Gastrocnemius medialis (tissue), 4 donors: ENCODE results near the gene KRT2. TPM values are rescaled to one million over a fixed set of nuclear protein-coding genes. Genes with fewer than 3 reads are reported as not detected.

ENCODE experiments used
- ATAC-seq, 2 donors: fragments of 150-250 bp; one replicate each; pipeline ENCODE4 v1.9.1; 2016
- DNase-seq, 2 donors: peaks; one replicate each; pipeline ENCODE4 v3.0.0-alpha.2; 2019
- H3K27ac ChIP-seq, 4 donors: fragments of 200-600 bp; sonication (generic); 1 replicate in 1 of 4; 2 replicates in 3 of 4; pipeline ENCODE4 v1.5.1; 2016 to 2018; ENCODE audit warnings: mild to moderate bottlenecking in 2 of 4, moderate library complexity in 1 of 4
- H3K27me3 ChIP-seq, 3 donors: fragments of 200-600 bp; sonication (generic) in 2 of 3; 1 replicate in 1 of 3; 2 replicates in 2 of 3; pipeline versions ENCODE4 v1.5.1 to v1.6.0; 2016 to 2019; ENCODE audit warnings: mild to moderate bottlenecking in 1 of 3, moderate library complexity in 1 of 3
- H3K36me3 ChIP-seq, 2 donors: fragments of 200-600 bp; sonication (generic) in 1 of 2; one replicate each; pipeline ENCODE4 v1.5.1; 2017 to 2018
- H3K4me1 ChIP-seq, 2 donors: fragments of 200-600 bp; sonication (generic) in 1 of 2; one replicate each; pipeline ENCODE4 v1.5.1; 2016 to 2017; ENCODE audit warnings: mild to moderate bottlenecking in 2 of 2
- H3K4me3 ChIP-seq, 4 donors: fragments of 200-600 bp; sonication (generic) in 3 of 4; 1 replicate in 1 of 4; 2 replicates in 3 of 4; pipeline ENCODE4 v1.5.1; 2016 to 2019; ENCODE audit warnings: mild to moderate bottlenecking in 2 of 4
- H3K9me3 ChIP-seq, 3 donors: fragments of 200-600 bp; sonication (generic) in 2 of 3; 1 replicate in 1 of 3; 2 replicates in 2 of 3; pipeline ENCODE4 v1.5.1; 2016 to 2019
- CTCF ChIP-seq, 5 experiments: fragments of 450-650 bp in 3 of 5; fragments of 200-600 bp in 2 of 5; sonication (generic) in 2 of 5; IDR thresholded peaks in 4 of 5; conservative IDR thresholded peaks in 1 of 5; 1 replicate in 4 of 5; 2 replicates in 1 of 5; pipeline ENCODE4 v1.5.1; 2016 to 2019; ENCODE audit warnings: antibody characterized with exemption in 5 of 5, mild to moderate bottlenecking in 3 of 5, moderate library complexity in 3 of 5
- POLR2A ChIP-seq, 2 donors: fragments of 450-650 bp; IDR thresholded peaks; one replicate each; pipeline ENCODE4 v1.6.1; 2017; ENCODE audit warnings: antibody characterized with exemption in 2 of 2, mild to moderate bottlenecking in 2 of 2, moderate library complexity in 2 of 2
- in situ Hi-C, 4 donors: fragments of 200-750 bp; cut with MboI; loops; one replicate each; pipeline versions ENCODE4 v1.15.0 to v1.8.0; 2017; ENCODE audit warnings: low sequenced_read_pairs in 4 of 4
- intact Hi-C: fragments of 100-400 bp; cut with DNase I; formaldehyde crosslinking; loops from one replicate; pipeline ENCODE4 v1.15.1; 2023; ENCODE audit warnings: low total_unique reads
- total RNA-seq, 4 donors: library from RNA; depleted of rRNA; stranded (reverse); fragments of >200 nt; gene quantifications; one replicate each; pipeline versions ENCODE4 v1.1.0 to v1.2.3, GENCODE V29; 2016

The KRT2 gene
- total RNA-seq, 4 donors from 2014 or later, result not detected

- DNase-seq, result no peak
- Histone ChIP-seq H3K4me1 (no peaks in the 10 kb centered on the region), H3K27ac (no peak overlapping the region), H3K36me3 (no peaks in the 10 kb centered on the region), H3K27me3 (peaks cover 4 to 17% (median 6%) of the 10 kb centered on the region in 3 donors), H3K4me3 (no peak overlapping the region), H3K9me3 (no peaks in the 10 kb centered on the region)
- intact Hi-C loops, result no loop called here
- ATAC-seq, result no peak
- in situ Hi-C loops, result no loop called here
- TF ChIP-seq POLR2A (IDR thresholded peaks at IDR 0.05) (no peak), CTCF (IDR thresholded peaks at IDR 0.05 in 4 of 5, conservative IDR thresholded peaks at IDR 0.05 in 1 of 5) (no peak)
These were observed 45.3 kb downstream of the KRT2 start for GRCh38 chr12:52606581-52607218.

GRCh38 chr12:52606096-52606495, 45.9 kb downstream of the KRT2 start:
- Histone ChIP-seq H3K9me3 (no peaks in the 10 kb centered on the region), H3K27me3 (peaks cover 10 to 18% (median 10%) of the 10 kb centered on the region in 3 donors), H3K4me1 (no peaks in the 10 kb centered on the region), H3K27ac (no peak overlapping the region), H3K36me3 (no peaks in the 10 kb centered on the region), H3K4me3 (no peak overlapping the region)
- in situ Hi-C loops (no loop called here), intact Hi-C loops (no loop called here)
- DNase-seq, result no peak
- ATAC-seq, result no peak
- no peak for TF ChIP-seq POLR2A (IDR thresholded peaks at IDR 0.05)
- TF ChIP-seq CTCF (IDR thresholded peaks at IDR 0.05 in 4 of 5, conservative IDR thresholded peaks at IDR 0.05 in 1 of 5), result no peak

GRCh38 chr12:52605542-52605941, 46.5 kb downstream of the KRT2 start:
- DNase-seq, result no peak
- no peaks in the 10 kb centered on the region for H3K36me3 ChIP-seq
- peaks cover 15 to 24% (median 15%) of the 10 kb centered on the region in 3 donors for H3K27me3 ChIP-seq
- no peak for TF ChIP-seq POLR2A (IDR thresholded peaks at IDR 0.05)
- TF ChIP-seq CTCF (IDR thresholded peaks at IDR 0.05 in 4 of 5, conservative IDR thresholded peaks at IDR 0.05 in 1 of 5), result no peak
- no peak overlapping the region for H3K4me3 ChIP-seq
- intact Hi-C loops, result no loop called here
- no peaks in the 10 kb centered on the region for H3K4me1 ChIP-seq
- ATAC-seq, result no peak
- no peak overlapping the region for H3K27ac ChIP-seq
- in situ Hi-C loops, result no loop called here
- H3K9me3 ChIP-seq, result no peaks in the 10 kb centered on the region

GRCh38 chr12:52604859-52605258, 47.2 kb downstream of the KRT2 start:
- H3K9me3 ChIP-seq, result no peaks in the 10 kb centered on the region
- no peak for ATAC-seq

More at GRCh38 chr12:52604859-52605258, 47.2 kb downstream of the KRT2 start:
- Histone ChIP-seq H3K36me3 (no peaks in the 10 kb centered on the region), H3K4me3 (no peak overlapping the region), H3K4me1 (no peaks in the 10 kb centered on the region), H3K27me3 (peaks cover 15 to 30% (median 15%) of the 10 kb centered on the region in 3 donors), H3K27ac (no peak overlapping the region)
- TF ChIP-seq CTCF (IDR thresholded peaks at IDR 0.05 in 4 of 5, conservative IDR thresholded peaks at IDR 0.05 in 1 of 5) (no peak), POLR2A (IDR thresholded peaks at IDR 0.05) (no peak)
- DNase-seq, result no peak
- intact Hi-C loops (no loop called here), in situ Hi-C loops (no loop called here)
